AG09309 (cell line): ENCODE results near the gene MOB3B.

Source experiments
- DNase-seq: peaks from one replicate; pipeline ENCODE4 v3.0.0-alpha.2; 2010; ENCODE audit warnings: low read depth
- H3K4me3 ChIP-seq: 2 replicates; pipeline ENCODE4 v1.5.1; 2011; ENCODE audit warnings: mild to moderate bottlenecking, low read depth, low read length, moderate library complexity; ENCODE audit not compliant: control insufficient read depth
- CTCF ChIP-seq: IDR thresholded peaks from 2 replicates; pipeline ENCODE4 v1.5.1; 2011; ENCODE audit warnings: mild to moderate bottlenecking, low read depth, low read length, inconsistent platforms; ENCODE audit not compliant: insufficient read depth, control insufficient read depth; ENCODE audit errors: missing control alignments

Gene MOB3B

DNA sequence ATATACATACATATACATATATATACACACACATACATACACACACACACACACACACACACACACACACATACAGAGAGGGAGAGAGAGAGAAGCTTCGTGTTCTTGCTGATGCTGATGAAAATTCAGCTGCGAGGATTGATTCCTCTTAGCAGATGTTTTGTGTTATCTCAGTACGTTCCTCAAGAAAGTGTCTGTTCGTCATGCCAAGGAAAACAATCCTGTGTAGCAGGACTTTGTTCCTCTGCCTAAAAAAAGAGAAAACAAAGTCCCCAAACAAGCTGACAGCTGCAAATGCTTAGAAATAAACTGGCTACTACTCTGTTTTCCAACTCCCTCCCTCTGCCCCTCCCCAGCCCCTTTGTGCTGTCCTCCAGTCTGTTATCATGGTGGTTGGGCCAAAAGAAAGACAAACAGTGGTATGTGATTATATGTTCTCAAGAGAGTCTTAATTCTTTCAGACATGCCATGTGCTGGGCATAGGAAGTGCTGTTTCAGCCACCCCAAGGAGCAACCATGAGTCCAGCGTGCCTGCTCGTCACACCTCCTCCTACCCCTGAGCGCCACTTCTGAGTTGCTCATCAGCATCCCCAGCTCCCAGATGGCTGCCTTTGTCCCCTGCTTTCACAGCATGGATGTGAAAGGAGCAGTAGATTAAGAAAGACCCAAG is 161.2 kb downstream of the MOB3B start:
- no peak for DNase-seq
- no peak overlapping the region for H3K4me3 ChIP-seq
- no peak for TF ChIP-seq CTCF

GRCh38 chr9:27367921-27368315 is 161.7 kb downstream of the MOB3B start:
- no peak for TF ChIP-seq CTCF
- no peak overlapping the region for H3K4me3 ChIP-seq
- DNase-seq: no peak

DNA sequence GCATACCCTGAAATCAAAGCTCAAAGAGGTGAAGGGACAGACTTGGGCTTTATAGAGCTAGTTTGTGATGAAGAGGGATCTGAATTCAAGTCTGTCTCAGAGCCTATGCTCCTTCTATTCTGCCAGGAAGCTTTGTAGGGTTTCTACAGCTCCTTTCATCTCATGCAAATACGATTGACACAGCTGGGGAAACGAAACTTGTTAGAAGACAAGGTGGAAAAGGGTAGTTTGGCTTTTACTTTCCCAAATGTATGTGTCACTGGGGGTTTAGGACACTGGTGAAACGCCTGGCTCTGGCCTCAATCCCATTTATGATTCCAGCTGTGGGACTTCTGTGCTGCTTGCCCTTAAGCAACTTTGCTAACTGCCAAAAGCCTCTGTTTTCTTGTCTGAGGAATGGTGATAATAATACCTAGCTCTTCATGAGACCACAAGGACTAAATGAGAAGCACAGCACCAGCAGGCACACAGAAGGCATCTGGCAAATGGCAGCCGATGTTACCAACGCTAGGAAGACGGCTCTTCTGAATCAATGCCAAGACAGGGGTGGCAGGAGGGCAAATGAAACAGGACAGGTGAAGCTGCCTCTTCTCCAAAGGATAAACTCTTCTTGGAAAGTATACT is 162.3 kb downstream of the MOB3B start:
- H3K4me3 ChIP-seq: no peak overlapping the region
- no peak for TF ChIP-seq CTCF
- DNase-seq: no peak

GRCh38 chr9:27365707-27366376 is 163.8 kb downstream of the MOB3B start:
- TF ChIP-seq CTCF: no peak
- DNase-seq: no peak
- no peak overlapping the region for H3K4me3 ChIP-seq

GRCh38 chr9:27362447-27363210 is 167.0 kb downstream of the MOB3B start:
- no peak for TF ChIP-seq CTCF
- no peak overlapping the region for H3K4me3 ChIP-seq
- DNase-seq: no peak

GRCh38 chr9:27361492-27361891 is 168.1 kb downstream of the MOB3B start:
- no peak for DNase-seq
- H3K4me3 ChIP-seq: no peak overlapping the region
- no peak for TF ChIP-seq CTCF
